ENCODE data around the gene ADAM33. TPM values are rescaled to one million over a fixed set of nuclear protein-coding genes. Genes with fewer than 3 reads are reported as not detected.

Gene ADAM33
- total RNA-seq, 2 experiments from 2014 or later: not detected

DNA sequence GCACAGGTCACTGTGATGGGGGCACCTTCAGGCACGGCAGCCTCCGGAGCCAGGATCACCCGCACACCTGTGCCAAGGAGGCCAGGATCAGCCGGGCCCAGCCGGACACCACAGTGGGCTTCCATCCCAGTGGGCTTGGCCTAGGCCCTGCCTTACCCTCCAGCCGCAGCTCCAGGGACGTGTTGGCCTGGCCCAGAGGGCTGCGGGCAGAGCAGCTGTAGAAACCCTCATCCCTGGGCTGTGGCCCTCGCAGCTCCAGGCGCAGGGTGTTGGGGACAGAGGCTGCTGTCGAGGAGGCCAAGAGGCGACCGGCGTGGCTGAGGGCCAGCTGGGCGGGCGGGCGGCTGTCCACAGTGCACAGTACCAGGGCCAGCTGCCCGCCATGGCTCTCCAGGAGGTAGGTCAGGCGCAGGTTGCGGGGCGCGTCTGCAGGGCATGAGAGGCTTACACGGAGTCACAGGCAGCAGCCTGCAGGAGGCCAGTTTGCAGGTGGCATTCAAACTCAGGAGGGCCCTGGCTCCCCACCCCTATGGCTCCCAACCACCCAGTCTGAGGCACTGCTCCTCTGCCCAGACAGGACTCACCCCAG is 11.0 kb upstream of the ADAM33 start:
- Mint-ChIP-seq H3K9me3 (no peaks in the 10 kb centered on the region), H3K27ac (no peak overlapping the region), H3K27me3 (no peaks in the 10 kb centered on the region), H3K4me3 (no peak overlapping the region), H3K4me1 (ENCODE audit: low read depth) (no peaks in the 10 kb centered on the region), H3K36me3 (ENCODE audit: low read depth) (no peaks in the 10 kb centered on the region)
- Histone ChIP-seq H3K9me3 (ENCODE audit: control insufficient read depth in 1 of 2, insufficient read depth in 1 of 2, low read length in 2 of 2) (peaks cover 4 to 17% of the 10 kb centered on the region in 2 experiments), H3K4me1 (ENCODE audit: insufficient read depth, low read length) (no peaks in the 10 kb centered on the region), H3K27ac (ENCODE audit: low read depth in 1 of 2, low read length in 2 of 2) (no peak overlapping the region), H3K36me3 (ENCODE audit: insufficient read depth, low read length) (no peaks in the 10 kb centered on the region), H3K27me3 (ENCODE audit: control insufficient read depth in 1 of 2, insufficient read depth in 2 of 2, low read length in 2 of 2) (no peaks in the 10 kb centered on the region), H3K4me3 (ENCODE audit: low read length) (no peak overlapping the region)
- TF ChIP-seq, protein P1, sequence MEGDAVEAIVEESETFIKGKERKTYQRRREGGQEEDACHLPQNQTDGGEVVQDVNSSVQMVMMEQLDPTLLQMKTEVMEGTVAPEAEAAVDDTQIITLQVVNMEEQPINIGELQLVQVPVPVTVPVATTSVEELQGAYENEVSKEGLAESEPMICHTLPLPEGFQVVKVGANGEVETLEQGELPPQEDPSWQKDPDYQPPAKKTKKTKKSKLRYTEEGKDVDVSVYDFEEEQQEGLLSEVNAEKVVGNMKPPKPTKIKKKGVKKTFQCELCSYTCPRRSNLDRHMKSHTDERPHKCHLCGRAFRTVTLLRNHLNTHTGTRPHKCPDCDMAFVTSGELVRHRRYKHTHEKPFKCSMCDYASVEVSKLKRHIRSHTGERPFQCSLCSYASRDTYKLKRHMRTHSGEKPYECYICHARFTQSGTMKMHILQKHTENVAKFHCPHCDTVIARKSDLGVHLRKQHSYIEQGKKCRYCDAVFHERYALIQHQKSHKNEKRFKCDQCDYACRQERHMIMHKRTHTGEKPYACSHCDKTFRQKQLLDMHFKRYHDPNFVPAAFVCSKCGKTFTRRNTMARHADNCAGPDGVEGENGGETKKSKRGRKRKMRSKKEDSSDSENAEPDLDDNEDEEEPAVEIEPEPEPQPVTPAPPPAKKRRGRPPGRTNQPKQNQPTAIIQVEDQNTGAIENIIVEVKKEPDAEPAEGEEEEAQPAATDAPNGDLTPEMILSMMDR (IDR thresholded peaks at IDR 0.05): no peak
- ChIA-PET POLR2A (no interaction called here), CTCF (no interaction called here)
- DNase-seq (no peak), ATAC-seq (ENCODE audit: poor library complexity) (no peak)
- intact Hi-C loops (cut with DNase I, micrococcal nuclease): no loop called here

DNA sequence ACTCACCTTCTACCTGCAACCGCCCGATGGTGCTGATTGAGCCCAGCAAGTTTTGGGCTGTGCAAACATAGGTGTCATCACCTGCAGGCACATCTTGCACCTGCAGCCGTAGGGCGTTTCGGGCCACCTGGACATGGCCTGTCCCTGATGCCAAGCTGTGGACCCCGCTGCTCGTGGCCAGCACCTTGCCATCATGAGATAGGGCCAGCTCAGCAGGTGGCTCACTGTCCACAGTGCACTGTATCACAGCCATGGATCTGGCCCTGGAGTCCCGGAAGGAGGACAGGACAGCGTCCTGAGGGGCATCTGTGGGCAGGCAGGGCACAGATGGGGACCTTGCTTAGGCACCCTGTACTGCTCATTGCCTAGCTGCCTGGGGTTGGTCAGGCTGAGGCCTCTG is 10.1 kb upstream of the ADAM33 start:
- no peak overlapping the region for H3K27ac ChIP-seq (ENCODE audit: low read depth in 1 of 2, low read length in 2 of 2)
- peaks cover 4 to 8% of the 10 kb centered on the region in 2 experiments for H3K9me3 ChIP-seq (ENCODE audit: control insufficient read depth in 1 of 2, insufficient read depth in 1 of 2, low read length in 2 of 2)
- Mint-ChIP-seq H3K9me3 (no peaks in the 10 kb centered on the region), H3K4me3 (no peak overlapping the region), H3K27ac (no peak overlapping the region), H3K27me3 (peaks cover 3% of the 10 kb centered on the region), H3K36me3 (ENCODE audit: low read depth) (no peaks in the 10 kb centered on the region), H3K4me1 (ENCODE audit: low read depth) (no peaks in the 10 kb centered on the region)
- CTCF ChIA-PET: no interaction called here
- no peaks in the 10 kb centered on the region for H3K4me1 ChIP-seq (ENCODE audit: insufficient read depth, low read length)
- no peaks in the 10 kb centered on the region for H3K36me3 ChIP-seq (ENCODE audit: insufficient read depth, low read length)
- TF ChIP-seq, protein P1 (IDR thresholded peaks at IDR 0.05): no peak
- ATAC-seq (ENCODE audit: poor library complexity) (no peak), DNase-seq (no peak)
- no peak overlapping the region for H3K4me3 ChIP-seq (ENCODE audit: low read length)
- POLR2A ChIA-PET: no interaction called here
- peaks cover 0 to 2% of the 10 kb centered on the region in 2 experiments for H3K27me3 ChIP-seq (ENCODE audit: control insufficient read depth in 1 of 2, insufficient read depth in 2 of 2, low read length in 2 of 2)
- intact Hi-C loops (cut with DNase I, micrococcal nuclease): no loop called here

DNA sequence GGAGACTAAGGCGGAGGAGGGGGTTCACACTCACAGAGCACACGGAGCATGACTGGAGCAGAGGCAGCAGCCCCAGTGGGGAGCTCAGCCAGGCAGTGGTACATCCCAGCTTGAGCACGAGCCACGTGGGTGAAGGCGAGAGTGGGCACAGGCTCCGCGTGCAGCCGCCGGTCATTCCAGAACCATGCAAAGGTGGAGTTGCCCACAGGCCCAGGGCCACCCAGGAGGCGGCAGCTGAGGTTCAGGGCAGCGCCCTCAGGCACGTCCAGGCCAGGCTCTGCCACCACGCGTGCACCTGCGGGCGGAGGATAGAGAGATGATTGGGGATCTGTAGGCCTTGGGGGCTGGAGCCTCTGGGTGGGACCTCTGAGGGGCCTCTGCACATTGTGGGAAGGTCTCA is 9.5 kb upstream of the ADAM33 start:
- Mint-ChIP-seq H3K4me1 (ENCODE audit: low read depth) (no peaks in the 10 kb centered on the region), H3K9me3 (no peaks in the 10 kb centered on the region), H3K4me3 (no peak overlapping the region), H3K27me3 (peaks cover 8% of the 10 kb centered on the region), H3K36me3 (ENCODE audit: low read depth) (no peaks in the 10 kb centered on the region), H3K27ac (no peak overlapping the region)
- Histone ChIP-seq H3K36me3 (ENCODE audit: insufficient read depth, low read length) (no peaks in the 10 kb centered on the region), H3K27me3 (ENCODE audit: control insufficient read depth in 1 of 2, insufficient read depth in 2 of 2, low read length in 2 of 2) (peaks cover 0 to 2% of the 10 kb centered on the region in 2 experiments), H3K4me1 (ENCODE audit: insufficient read depth, low read length) (no peaks in the 10 kb centered on the region), H3K27ac (ENCODE audit: low read depth in 1 of 2, low read length in 2 of 2) (no peak overlapping the region), H3K9me3 (ENCODE audit: control insufficient read depth in 1 of 2, insufficient read depth in 1 of 2, low read length in 2 of 2) (peaks cover 2% of the 10 kb centered on the region in 2 experiments), H3K4me3 (ENCODE audit: low read length) (no peak overlapping the region)
- TF ChIP-seq, protein P1 (IDR thresholded peaks at IDR 0.05): no peak
- CTCF ChIA-PET: no interaction called here
- ATAC-seq (ENCODE audit: poor library complexity) (no peak), DNase-seq (no peak)
- POLR2A ChIA-PET: no interaction called here
- intact Hi-C loops (cut with DNase I, micrococcal nuclease): no loop called here
